ENCODE data around the gene GSE1.

- TF ChIP-seq CTCF (IDR thresholded peaks at IDR 0.05) = no peak
- TF ChIP-seq POLR2AphosphoS5 (IDR thresholded peaks at IDR 0.05; ENCODE audit: insufficient read depth in 1 of 2, low read depth in 1 of 2) = no peak
Measured at GRCh38 chr16:85579923-85580580, 33.1 kb upstream of the GSE1 start.
